ENCODE results near the gene MAP2K1. TPM values are rescaled to one million over a fixed set of nuclear protein-coding genes. Genes with fewer than 3 reads are reported as not detected.

Gene MAP2K1
- total and polyA plus RNA-seq, 2 of the 4 experiments (the other 2 are of a cell fraction) = 34.7 to 37.8 TPM

DNA sequence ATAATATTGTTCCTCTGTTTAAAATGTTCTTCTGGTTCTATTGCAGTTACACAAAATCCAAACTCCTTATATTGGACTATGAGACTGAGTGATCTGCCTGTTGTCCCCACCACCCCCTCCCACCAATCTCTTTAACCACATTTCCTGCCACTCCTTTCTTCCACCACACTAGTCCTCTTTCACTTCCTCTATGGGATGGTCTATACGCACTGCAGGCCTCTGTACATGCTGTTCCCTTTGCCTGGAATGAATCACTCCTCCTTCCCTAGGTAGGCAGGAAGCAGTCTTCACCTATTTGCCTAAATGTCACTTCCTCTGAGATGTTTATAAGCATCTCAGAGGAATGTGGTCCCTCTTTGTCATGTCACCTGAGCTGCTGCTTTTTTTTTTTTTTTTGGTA lies 4.0 kb downstream of the MAP2K1 start:
- no peak overlapping the region for H3K9ac ChIP-seq (ENCODE audit: low read depth, low read length)
- H2BK15ac ChIP-seq (ENCODE audit: low read depth, low read length) = no peak overlapping the region
- no peak overlapping the region for H2BK20ac ChIP-seq (ENCODE audit: low read depth, low read length)
- intact Hi-C loops (cut with micrococcal nuclease) (no loop called here), dilution Hi-C loops (cut with HindIII; ENCODE audit: low sequenced_read_pairs, unreplicated experiment) (no loop called here), in situ Hi-C loops (cut with MboI; ENCODE audit: low sequenced_read_pairs) (no loop called here)
- no TSS peak for BruUV-seq (replicated peaks)
- H3K9me1 ChIP-seq (ENCODE audit: insufficient read depth, low read length) = peaks cover 9% of the 10 kb centered on the region
- H3K27me3 ChIP-seq (ENCODE audit: control insufficient read depth, insufficient read depth, low read length) = no peaks in the 10 kb centered on the region
- POLR2A ChIA-PET (ENCODE audit: unreplicated experiment) = interaction anchor here (0.6 kb wide), 1 partner anchor 42 kb away, joined by 4 read pairs; no protein-coding TSS in a partner anchor
- H2BK5ac ChIP-seq (ENCODE audit: low read depth, low read length, poor library complexity, severe bottlenecking) = no peak overlapping the region
- H3K56ac ChIP-seq (ENCODE audit: extremely low read depth, insufficient read depth, low read length) = no peak overlapping the region
- H2AK9ac ChIP-seq (replicated peaks; ENCODE audit: low read depth, low read length, poor library complexity) = no peak overlapping the region
- no CpG with 5 or more reads among the region's 1 CpG for WGBS, 2 experiments (ENCODE audit: extremely low coverage in 2 of 2, insufficient read length in 1 of 2)
- no peak overlapping the region; the same call in 1 of the 2 replicates for H2AK5ac ChIP-seq (ENCODE audit: low read depth, low read length)
- no peak overlapping the region for H2BK120ac ChIP-seq (ENCODE audit: low read depth, low read length)
- CTCF ChIA-PET = interaction anchor here (0.7 kb wide), 1 partner anchor 146 kb away, joined by 3 read pairs; no protein-coding TSS in a partner anchor
- no peak overlapping the region for H3K18ac ChIP-seq (ENCODE audit: low read depth, low read length)
- peaks cover 2% of the 10 kb centered on the region; the same call in 1 of the 2 replicates for H3K36me3 ChIP-seq (ENCODE audit: control insufficient read depth, insufficient read depth, low read length)
- H3K79me1 ChIP-seq (ENCODE audit: low read depth in 1 of 2, low read length in 2 of 2) = peaks cover 3 to 72% of the 10 kb centered on the region in 2 experiments; a peak in 3 of 4 replicates
- no peak overlapping the region for H3K4me3 ChIP-seq (ENCODE audit: insufficient read depth, low read depth, low read length)
- H3K9me3 ChIP-seq (ENCODE audit: control insufficient read depth, insufficient read depth, low read length) = no peaks in the 10 kb centered on the region
- peak overlapping the region; percentile 48; the same call in 1 of the 2 replicates for H3K23ac ChIP-seq (ENCODE audit: low read depth, low read length)
- no peak overlapping the region for H3K27ac ChIP-seq (ENCODE audit: insufficient read depth, low read length)
- peaks cover 6% of the 10 kb centered on the region for H3K4me1 ChIP-seq (ENCODE audit: control insufficient read depth, insufficient read depth, low read length)
- no peak overlapping the region for H3K14ac ChIP-seq (replicated peaks; ENCODE audit: low read depth, low read length)
- no peak overlapping the region for H4K91ac ChIP-seq (ENCODE audit: insufficient read depth, low read depth, low read length)
- DNase-seq (no peak), ATAC-seq (ENCODE audit: low read depth) (no peak)
- no peak overlapping the region for H2AFZ ChIP-seq (replicated peaks; ENCODE audit: low read length, poor library complexity)
- H3K4me2 ChIP-seq (ENCODE audit: low read depth, low read length) = no peak overlapping the region
- peaks cover 75% of the 10 kb centered on the region for H4K20me1 ChIP-seq (ENCODE audit: insufficient read depth, low read length)
- no peak overlapping the region for H4K8ac ChIP-seq (ENCODE audit: low read depth in 2 of 2, low read length in 2 of 2)
- no peak overlapping the region for H4K5ac ChIP-seq (ENCODE audit: low read depth, low read length)
- TF ChIP-seq RCOR1 (IDR thresholded peaks at IDR 0.05; ENCODE audit: insufficient replicate concordance, low read length) (no peak), SMC3 (IDR thresholded peaks at IDR 0.05; ENCODE audit: low read depth, low read length) (no peak), POLR2A (IDR thresholded peaks at IDR 0.05; ENCODE audit: low read depth, low read length) (no peak), MAFK (IDR thresholded peaks at IDR 0.05; ENCODE audit: low read depth, low read length) (no peak), CEBPB (IDR thresholded peaks at IDR 0.05; ENCODE audit: low read depth, low read length) (no peak), BHLHE40 (IDR thresholded peaks at IDR 0.05; ENCODE audit: low read depth, low read length) (no peak), NFE2L2 (IDR thresholded peaks at IDR 0.05; ENCODE audit: low read depth, low read length) (no peak), MXI1 (IDR thresholded peaks at IDR 0.05; ENCODE audit: borderline replicate concordance, low read depth, low read length) (no peak), FOS (IDR thresholded peaks at IDR 0.05; ENCODE audit: low read depth, low read length) (no peak), RFX5 (IDR thresholded peaks at IDR 0.05; ENCODE audit: low read depth, low read length) (no peak), RAD21 (IDR thresholded peaks at IDR 0.05; ENCODE audit: low read length) (no peak), CHD1 (IDR thresholded peaks at IDR 0.05; ENCODE audit: low read depth, low read length) (no peak), MAZ (IDR thresholded peaks at IDR 0.05; ENCODE audit: borderline replicate concordance, low read depth, low read length) (no peak)
- TF ChIP-seq, protein P1, sequence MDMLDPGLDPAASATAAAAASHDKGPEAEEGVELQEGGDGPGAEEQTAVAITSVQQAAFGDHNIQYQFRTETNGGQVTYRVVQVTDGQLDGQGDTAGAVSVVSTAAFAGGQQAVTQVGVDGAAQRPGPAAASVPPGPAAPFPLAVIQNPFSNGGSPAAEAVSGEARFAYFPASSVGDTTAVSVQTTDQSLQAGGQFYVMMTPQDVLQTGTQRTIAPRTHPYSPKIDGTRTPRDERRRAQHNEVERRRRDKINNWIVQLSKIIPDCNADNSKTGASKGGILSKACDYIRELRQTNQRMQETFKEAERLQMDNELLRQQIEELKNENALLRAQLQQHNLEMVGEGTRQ (IDR thresholded peaks at IDR 0.05; ENCODE audit: low read depth, low read length) = no peak
- TF ChIP-seq, protein P2, sequence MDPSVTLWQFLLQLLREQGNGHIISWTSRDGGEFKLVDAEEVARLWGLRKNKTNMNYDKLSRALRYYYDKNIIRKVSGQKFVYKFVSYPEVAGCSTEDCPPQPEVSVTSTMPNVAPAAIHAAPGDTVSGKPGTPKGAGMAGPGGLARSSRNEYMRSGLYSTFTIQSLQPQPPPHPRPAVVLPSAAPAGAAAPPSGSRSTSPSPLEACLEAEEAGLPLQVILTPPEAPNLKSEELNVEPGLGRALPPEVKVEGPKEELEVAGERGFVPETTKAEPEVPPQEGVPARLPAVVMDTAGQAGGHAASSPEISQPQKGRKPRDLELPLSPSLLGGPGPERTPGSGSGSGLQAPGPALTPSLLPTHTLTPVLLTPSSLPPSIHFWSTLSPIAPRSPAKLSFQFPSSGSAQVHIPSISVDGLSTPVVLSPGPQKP (IDR thresholded peaks at IDR 0.05; ENCODE audit: borderline replicate concordance, low read depth, low read length) = no peak
- peak overlapping the region; percentile 23; the same call in 1 of the 2 replicates for H3K4ac ChIP-seq (ENCODE audit: low read depth, low read length)

Data from IMR-90 (cell line).